K562 (cell line): Measurements from ENCODE around the gene LY6G6C. TPM values are rescaled to one million over a fixed set of nuclear protein-coding genes. Genes with fewer than 3 reads are reported as not detected.

Experiments used
- BCLAF1 ChIP-seq, 2 experiments: fragments of 450-650 bp in 1 of 2; IDR thresholded peaks; 2 replicates each; pipeline ENCODE4 v1.6.1; 2011 to 2017; ENCODE audit warnings: low read depth in 2 of 2, antibody characterized with exemption in 1 of 2, borderline replicate concordance in 1 of 2, low read length in 1 of 2, mild to moderate bottlenecking in 1 of 2, mixed read lengths in 1 of 2; ENCODE audit not compliant: control insufficient read depth in 1 of 2
- CHCHD3 ChIP-seq: fragments of 250-450 bp; sonication (Bioruptor Pico); IDR thresholded peaks from 2 replicates; pipeline ENCODE4 v2.1.2; 2022; ENCODE audit warnings: mild to moderate bottlenecking
- EP400 ChIP-seq: fragments of 450-650 bp; IDR thresholded peaks from 2 replicates; pipeline ENCODE4 v1.6.1; 2017; ENCODE audit warnings: antibody characterized with exemption, mild to moderate bottlenecking, moderate library complexity
- FIP1L1 ChIP-seq: fragments of 200-400 bp; formaldehyde crosslinking; IDR thresholded peaks from 2 replicates; pipeline ENCODE4 v1.6.1; 2018; ENCODE audit warnings: mild to moderate bottlenecking, low read depth, low read length; ENCODE audit not compliant: poor library complexity, severe bottlenecking
- FOXK1 ChIP-seq: sonication (generic); formaldehyde crosslinking; IDR thresholded peaks from 2 replicates; pipeline ENCODE4 v1.8.0; 2022; ENCODE audit warnings: missing genetic modification reagents, mild to moderate bottlenecking, borderline replicate concordance
- ILF3 ChIP-seq: fragments of 450-650 bp; IDR thresholded peaks from 2 replicates; pipeline ENCODE4 v1.6.1; 2018; ENCODE audit warnings: antibody characterized with exemption, mild to moderate bottlenecking, moderate library complexity, borderline replicate concordance
- KAT7 ChIP-seq: sonication (generic); formaldehyde crosslinking; IDR thresholded peaks from 2 replicates; pipeline ENCODE4 v1.8.0; 2022; ENCODE audit warnings: missing genetic modification reagents, mild to moderate bottlenecking, borderline replicate concordance
- KLF13 ChIP-seq: fragments of 450-650 bp; IDR thresholded peaks from 2 replicates; pipeline ENCODE4 v1.6.1; 2016; ENCODE audit warnings: missing genetic modification characterization, low read depth, mild to moderate bottlenecking, missing compliant biosample characterization, moderate library complexity, borderline replicate concordance
- KLF16 ChIP-seq: IDR thresholded peaks from 2 replicates; pipeline ENCODE4 v1.6.1; 2016; ENCODE audit warnings: antibody characterized with exemption
- MAZ ChIP-seq, 2 experiments: fragments of 450-650 bp in 1 of 2; sonication (generic) in 1 of 2; formaldehyde crosslinking; IDR thresholded peaks in 1 of 2; conservative IDR thresholded peaks in 1 of 2; 2 replicates each; pipeline versions ENCODE4 v1.4.0 to v1.5.0; 2020; ENCODE audit warnings: mild to moderate bottlenecking in 1 of 2, missing genetic modification reagents in 1 of 2
- MXD1 ChIP-seq: fragments of 250-450 bp; sonication (Bioruptor Pico); IDR thresholded peaks from 2 replicates; pipeline ENCODE4 v1.8.0; 2021; ENCODE audit warnings: borderline replicate concordance, mild to moderate bottlenecking, moderate library complexity; ENCODE audit not compliant: poor library complexity, severe bottlenecking
- NR2C2 ChIP-seq, 2 experiments: fragments of 200-800 bp in 1 of 2; sonication (Bioruptor generic) in 1 of 2; sonication (generic) in 1 of 2; formaldehyde crosslinking in 1 of 2; IDR thresholded peaks; 2 replicates each; pipeline versions ENCODE4 v1.6.1 to v1.8.0; 2016 to 2022; ENCODE audit warnings: mild to moderate bottlenecking in 1 of 2, missing compliant biosample characterization in 1 of 2, missing genetic modification characterization in 1 of 2, missing genetic modification reagents in 1 of 2
- PKNOX1 ChIP-seq: fragments of 450-650 bp; IDR thresholded peaks from 2 replicates; pipeline ENCODE4 v1.6.1; 2016
- RBM15 ChIP-seq: fragments of 200-400 bp; formaldehyde crosslinking; IDR thresholded peaks from 2 replicates; pipeline ENCODE4 v1.6.1; 2018; ENCODE audit warnings: mild to moderate bottlenecking, low read length, moderate library complexity; ENCODE audit not compliant: insufficient read depth
- SP1 ChIP-seq: sonication (generic); formaldehyde crosslinking; IDR thresholded peaks from 2 replicates; pipeline ENCODE4 v1.8.1; 2022; ENCODE audit warnings: mild to moderate bottlenecking, missing genetic modification reagents
- TRIM28 ChIP-seq: fragments of 450-650 bp; IDR thresholded peaks from 2 replicates; pipeline ENCODE4 v1.6.1; 2017
- TSC22D4 ChIP-seq: fragments of 450-650 bp; IDR thresholded peaks from 2 replicates; pipeline ENCODE4 v1.6.1; 2016; ENCODE audit warnings: missing genetic modification characterization, missing biosample characterization, control low read depth
- ZBTB26 ChIP-seq: fragments of 450-650 bp; formaldehyde crosslinking; IDR thresholded peaks from 2 replicates; pipeline ENCODE4 v1.4.0; 2022; ENCODE audit warnings: missing genetic modification characterization
- ZNF316 ChIP-seq: fragments of 450-650 bp; IDR thresholded peaks from 2 replicates; pipeline ENCODE4 v1.6.1; 2016
- ZNF41 ChIP-seq: fragments of 250-450 bp; sonication (Bioruptor Pico); conservative IDR thresholded peaks from 2 replicates; pipeline ENCODE4 v1.4.0; 2020; ENCODE audit warnings: mild to moderate bottlenecking
- ZNF830 ChIP-seq: fragments of 250-450 bp; sonication (Bioruptor Pico); IDR thresholded peaks from 2 replicates; pipeline ENCODE4 v1.5.0; 2021; ENCODE audit warnings: mild to moderate bottlenecking
- polyA plus RNA-seq, 8 experiments: library from polyadenylated mRNA; depleted of rRNA in 4 of 8; stranded (reverse) in 5 of 8; unstranded in 3 of 8; fragments of >200 nt; fragmentation: Nextera tagmentation in 2 of 8; fragmentation: Illumina TruSeq in 1 of 8; extraction: Ambion mirVana in 2 of 8; extraction: Trizol in 1 of 8; gene quantifications; 2 replicates each; pipeline versions ENCODE4 v1.2.1 to v1.2.3, GENCODE V29; 2011 to 2014; ENCODE audit warnings: inconsistent platforms in 1 of 8, missing spikeins in 1 of 8
- total RNA-seq, 7 experiments: library from RNA; depleted of rRNA in 6 of 7; stranded (reverse); fragments of >200 nt in 6 of 7; fragmentation: Illumina TruSeq in 2 of 7; extraction: Trizol in 2 of 7; gene quantifications; 2 replicates each; pipeline versions ENCODE4 v1.2.1 to v1.2.3, GENCODE V29; 2011 to 2021; ENCODE audit warnings: low replicate concordance in 1 of 7

The LY6G6C gene
- total and polyA plus RNA-seq, 9 of the 15 experiments (the other 6 are each of a cell fraction or from before 2014, with no cell fraction given): 0.06 to 0.20 TPM; not detected in 7

- TF ChIP-seq NR2C2 (CRISPR knock-in tag; IDR thresholded peaks at IDR 0.05) (peak; percentile 65; the same call in 1 of the 2 replicates), NR2C2 (tag; IDR thresholded peaks at IDR 0.05) (no peak), ZBTB26 (CRISPR knock-in tag) (no peak), ZNF41 (CRISPR knock-in tag) (no peak), TSC22D4 (tag) (no peak), KAT7 (CRISPR knock-in tag) (no peak), TRIM28 (peak; percentile 54; the same call in 1 of the 2 replicates), KLF16 (no peak), KLF13 (tag) (no peak), SP1 (CRISPR knock-in tag) (peak; percentile 89), ZNF830 (CRISPR knock-in tag) (no peak), FIP1L1 (peak; percentile 33), PKNOX1 (no peak), BCLAF1 (IDR thresholded peaks at IDR 0.05; ENCODE audit: borderline replicate concordance in 1 of 2, control insufficient read depth in 1 of 2, low read depth in 2 of 2, low read length in 1 of 2) (no peak), RBM15 (no peak), MAZ (CRISPR knock-in tag; conservative IDR thresholded peaks at IDR 0.05 in 1 of 2, IDR thresholded peaks at IDR 0.05 in 1 of 2) (no peak), CHCHD3 (CRISPR knock-in tag) (no peak), ZNF316 (peak; percentile 67), FOXK1 (CRISPR knock-in tag) (no peak), ILF3 (no peak), EP400 (no peak), MXD1 (no peak)
Measured at GRCh38 chr6:31727717-31728671, 6.4 kb upstream of the LY6G6C start (continued).
